ENCODE measurements around the gene POU2AF1.

The POU2AF1 gene

DNA sequence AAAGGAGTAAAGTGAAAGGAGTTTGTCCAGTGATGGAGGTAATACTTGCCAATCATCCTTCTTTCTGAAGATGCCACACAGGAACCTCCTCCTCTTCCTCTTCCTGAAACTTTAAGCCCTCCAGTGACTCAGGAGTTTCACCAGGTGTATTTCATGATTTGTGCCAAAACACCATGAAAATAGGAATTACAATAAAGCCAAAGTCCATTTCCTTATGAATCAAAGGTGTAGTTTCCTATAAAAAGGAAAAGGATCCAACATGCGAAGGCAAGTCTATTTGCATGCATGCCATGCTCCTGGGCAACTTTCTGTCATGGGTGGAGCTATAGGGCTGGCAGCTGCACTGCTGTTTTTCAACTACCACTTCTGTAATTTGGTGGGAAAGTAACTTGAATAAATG, 9.8 kb upstream of the POU2AF1 start:
- TF ChIP-seq CTCF (IDR thresholded peaks at IDR 0.05; ENCODE audit: low read depth, low read length) = no peak
- no peak for DNase-seq (ENCODE audit: low read depth in 2 of 2)
- no peak overlapping the region for H3K4me3 ChIP-seq (replicated peaks in 1 of 2; ENCODE audit: low read depth in 2 of 2, low read length in 2 of 2)

DNA sequence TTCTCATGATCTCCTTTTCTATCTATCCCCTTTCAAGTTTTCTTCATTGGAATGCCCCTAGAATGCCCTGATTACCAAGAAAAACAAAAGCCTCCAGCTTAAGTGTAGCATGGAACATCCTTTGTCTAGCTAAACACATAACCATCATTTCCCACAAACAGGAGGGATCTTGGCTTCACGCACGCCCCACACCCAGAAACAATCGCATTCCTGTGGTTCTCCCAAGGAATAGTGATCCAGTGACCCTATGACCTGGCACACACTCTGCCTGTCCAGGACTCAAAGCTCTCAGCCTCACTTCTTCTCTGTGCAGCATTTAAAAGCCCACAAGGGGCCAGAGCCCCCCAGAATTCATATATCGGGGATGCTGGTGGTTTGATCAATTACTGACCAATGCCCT, 9.3 kb upstream of the POU2AF1 start:
- H3K4me3 ChIP-seq (replicated peaks in 1 of 2; ENCODE audit: low read depth in 2 of 2, low read length in 2 of 2) = no peak overlapping the region
- no peak for DNase-seq (ENCODE audit: low read depth in 2 of 2)
- TF ChIP-seq CTCF (IDR thresholded peaks at IDR 0.05; ENCODE audit: low read depth, low read length) = no peak

DNA sequence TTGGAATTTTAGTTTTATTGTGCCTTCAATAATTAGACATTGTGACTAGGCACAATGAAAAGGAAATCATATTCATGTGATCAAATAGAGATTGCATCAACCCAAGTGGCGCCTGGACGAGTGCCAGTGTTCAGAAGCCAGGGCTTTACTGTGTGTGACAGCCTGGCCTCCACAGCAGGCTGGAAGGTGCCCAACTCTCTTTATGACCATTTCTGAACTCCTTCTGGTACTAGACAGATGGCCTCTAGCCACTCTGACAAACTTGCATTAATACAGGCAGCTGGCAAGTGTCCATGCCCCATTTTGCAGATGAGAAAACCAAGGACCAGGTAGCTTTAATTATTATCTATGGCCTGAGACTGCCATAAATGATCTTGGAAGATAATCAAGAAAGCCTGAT, 8.3 kb upstream of the POU2AF1 start:
- TF ChIP-seq CTCF (IDR thresholded peaks at IDR 0.05; ENCODE audit: low read depth, low read length) = no peak
- DNase-seq (ENCODE audit: low read depth in 2 of 2) = no peak
- H3K4me3 ChIP-seq (replicated peaks in 1 of 2; ENCODE audit: low read depth in 2 of 2, low read length in 2 of 2) = no peak overlapping the region

DNA sequence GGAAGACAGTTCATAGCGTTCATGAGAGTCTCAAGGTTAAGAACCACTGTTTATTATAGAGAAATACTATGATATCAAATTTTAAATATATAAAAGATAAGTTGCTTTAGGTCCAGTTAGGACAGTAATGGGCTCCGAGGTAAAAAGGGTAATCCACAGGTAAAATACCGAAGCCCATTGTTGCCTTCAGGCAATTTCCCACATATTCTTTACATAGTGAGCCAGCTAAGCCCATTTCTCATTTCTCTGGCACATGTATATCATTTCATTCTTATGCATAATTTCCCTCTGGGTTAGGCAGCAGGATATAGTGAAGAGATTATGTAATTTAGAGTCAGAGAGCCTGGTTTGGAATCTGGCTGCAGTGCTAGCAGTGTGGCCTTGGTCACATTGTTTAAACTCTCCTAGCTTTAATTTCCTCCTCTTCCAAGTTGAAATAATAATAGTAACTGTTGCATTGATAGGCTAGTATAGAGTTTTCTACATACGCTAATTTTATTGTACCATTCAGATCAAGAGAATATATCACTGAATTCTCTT, 7.6 kb upstream of the POU2AF1 start:
- no peak overlapping the region for H3K4me3 ChIP-seq (replicated peaks in 1 of 2; ENCODE audit: low read depth in 2 of 2, low read length in 2 of 2)
- no peak for DNase-seq (ENCODE audit: low read depth in 2 of 2)
- TF ChIP-seq CTCF (IDR thresholded peaks at IDR 0.05; ENCODE audit: low read depth, low read length) = no peak

GRCh38 chr11:111384494-111384893, 5.4 kb upstream of the POU2AF1 start:
- DNase-seq (ENCODE audit: low read depth in 2 of 2) = no peak
- no peak for TF ChIP-seq CTCF (IDR thresholded peaks at IDR 0.05; ENCODE audit: low read depth, low read length)
- H3K4me3 ChIP-seq (replicated peaks in 1 of 2; ENCODE audit: low read depth in 2 of 2, low read length in 2 of 2) = no peak overlapping the region

DNA sequence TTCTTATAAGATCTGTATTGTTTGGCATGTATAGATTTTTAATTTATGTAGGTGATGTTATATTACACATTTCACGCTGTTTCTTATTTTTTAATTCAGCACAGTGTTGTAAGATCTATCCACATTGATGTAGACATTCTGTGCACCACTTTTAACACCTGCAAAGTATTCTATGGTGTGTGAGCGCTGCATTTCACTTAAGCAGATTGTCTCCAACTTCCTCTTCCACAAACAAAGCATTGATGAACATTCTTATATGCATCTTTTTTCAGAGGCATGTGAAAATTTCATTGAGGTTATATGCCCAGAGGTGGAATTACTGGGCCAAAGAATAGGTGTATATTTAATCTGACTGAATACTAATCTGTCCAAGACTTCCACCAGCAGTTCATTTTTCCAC, 3.4 kb upstream of the POU2AF1 start:
- DNase-seq (ENCODE audit: low read depth in 2 of 2) = no peak
- TF ChIP-seq CTCF (IDR thresholded peaks at IDR 0.05; ENCODE audit: low read depth, low read length) = no peak
- H3K4me3 ChIP-seq (replicated peaks in 1 of 2; ENCODE audit: low read depth in 2 of 2, low read length in 2 of 2) = no peak overlapping the region

DNA sequence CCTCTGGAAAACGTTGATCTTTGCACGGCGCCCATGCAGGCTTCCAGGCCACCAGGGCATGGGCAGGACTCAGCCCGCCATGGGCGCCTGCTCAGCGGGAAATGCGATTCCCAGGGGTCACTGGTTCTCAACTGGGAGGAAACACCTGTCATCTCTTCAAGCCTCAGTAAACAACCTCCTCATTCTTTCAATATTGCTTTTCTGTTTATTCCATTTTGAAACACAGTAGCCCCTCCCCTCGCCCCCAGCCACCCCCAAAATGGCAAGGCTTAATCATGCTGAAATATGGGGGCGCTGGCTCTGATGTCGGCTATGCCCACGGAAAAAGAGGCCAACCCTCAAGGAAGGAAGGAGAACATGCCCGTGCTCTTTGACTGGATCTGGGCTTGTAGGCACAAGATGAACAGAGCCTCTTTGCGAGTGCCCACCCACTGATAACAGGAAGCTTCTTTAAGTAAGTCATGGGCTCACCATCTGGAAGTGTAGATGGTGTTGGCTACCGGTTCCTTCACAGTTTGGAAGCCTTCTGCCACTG, 594 bp upstream of the POU2AF1 start:
- TF ChIP-seq CTCF (IDR thresholded peaks at IDR 0.05; ENCODE audit: low read depth, low read length) = no peak
- no peak overlapping the region for H3K4me3 ChIP-seq (replicated peaks in 1 of 2; ENCODE audit: low read depth in 2 of 2, low read length in 2 of 2)
- DNase-seq (ENCODE audit: low read depth in 2 of 2) = no peak

Data from cardiac fibroblast (primary cell).